Endometrial microvascular endothelial cells (primary cell): ENCODE data around the gene ACD. TPM values are rescaled to one million over a fixed set of nuclear protein-coding genes. Genes with fewer than 3 reads are reported as not detected.

ENCODE experiments used
- in situ Hi-C: cut with HindIII; loops from 2 replicates; pipeline ENCODE4 v1.10.0; 2017; ENCODE audit warnings: low sequenced_read_pairs, low pct_unique_long_range_greater_than_20kb; ENCODE audit errors: inconsistent ontology term
- total RNA-seq: library from RNA; depleted of rRNA; stranded (reverse); fragments of >200 nt; gene quantifications from one replicate; pipeline ENCODE4 v1.2.3, GENCODE V29; 2015; ENCODE audit errors: inconsistent ontology term

The ACD gene
- total RNA-seq, result 38.8 TPM

- in situ Hi-C loops, result no loop called here
Observed at GRCh38 chr16:67659675-67660563, at the start of gene ACD. Gene ACD, minus strand, starts transcription at chr16:67660260. Its CDS starts 40 bp downstream, at chr16:67660220.

GRCh38 chr16:67709050-67709449 is 49.0 kb upstream of the ACD start:
- in situ Hi-C loops, result no loop called here

- in situ Hi-C loops, result no loop called here
Observed at GRCh38 chr16:67708368-67708771, 48.3 kb upstream of the ACD start.

GRCh38 chr16:67707790-67708189 is 47.7 kb upstream of the ACD start:
- in situ Hi-C loops, result no loop called here

- in situ Hi-C loops, result no loop called here
Observed at GRCh38 chr16:67707210-67707609, 47.1 kb upstream of the ACD start.

- in situ Hi-C loops, result no loop called here
Observed at GRCh38 chr16:67704110-67704509, 44.0 kb upstream of the ACD start.

GRCh38 chr16:67703626-67704025 is 43.6 kb upstream of the ACD start:
- in situ Hi-C loops, result no loop called here

- in situ Hi-C loops, result no loop called here
Observed at GRCh38 chr16:67702130-67702529, 42.1 kb upstream of the ACD start.

- in situ Hi-C loops, result no loop called here
Observed at GRCh38 chr16:67701420-67701819, 41.4 kb upstream of the ACD start.

GRCh38 chr16:67699265-67699664 is 39.2 kb upstream of the ACD start:
- in situ Hi-C loops, result loop anchor here (25.0 kb wide), 1 partner anchor 113 kb away; the partner anchor contains the start of genes RANBP10 and TSNAXIP1

- in situ Hi-C loops, result loop anchor here (25.0 kb wide), 1 partner anchor 115 kb away; the partner anchor contains the start of genes RANBP10 and TSNAXIP1
Observed at GRCh38 chr16:67697422-67698185, 37.5 kb upstream of the ACD start.

- in situ Hi-C loops, result loop anchor here (25.0 kb wide), 1 partner anchor 118 kb away; the partner anchor contains the start of genes RANBP10 and TSNAXIP1
Observed at GRCh38 chr16:67694611-67695010, 34.6 kb upstream of the ACD start.

- in situ Hi-C loops, result loop anchor here (25.0 kb wide), 1 partner anchor 119 kb away; the partner anchor contains the start of genes RANBP10 and TSNAXIP1
Observed at GRCh38 chr16:67693517-67694285, 33.6 kb upstream of the ACD start.

- in situ Hi-C loops, result loop anchor here (25.0 kb wide), 1 partner anchor 127 kb away; the partner anchor contains the start of genes RANBP10 and TSNAXIP1
Observed at GRCh38 chr16:67685388-67686112, 25.5 kb upstream of the ACD start.

- in situ Hi-C loops, result loop anchor here (25.0 kb wide), 1 partner anchor 129 kb away; the partner anchor contains the start of genes RANBP10 and TSNAXIP1
Observed at GRCh38 chr16:67683767-67684166, 23.7 kb upstream of the ACD start.

- in situ Hi-C loops, result loop anchor here (25.0 kb wide), 1 partner anchor 132 kb away; the partner anchor contains the start of genes RANBP10 and TSNAXIP1
Observed at GRCh38 chr16:67679935-67680897, 20.2 kb upstream of the ACD start.
